ENCODE data around the gene CNOT8.
"Not testable (repeated sequence)": the region's sequence is repeated elsewhere in the genome, so short reads cannot be mapped to it uniquely, and the experiment has no call there.

CNOT8 gene

GRCh38 chr5:154824070-154824469 is 34.4 kb upstream of the CNOT8 start:
- H3K4me1 Mint-ChIP-seq (ENCODE audit: low read depth) = peaks cover 19% of the 10 kb centered on the region

GRCh38 chr5:154829181-154829588 is 29.2 kb upstream of the CNOT8 start:
- peaks cover 37% of the 10 kb centered on the region for H3K4me1 Mint-ChIP-seq (ENCODE audit: low read depth)
- H3K9me3 Mint-ChIP-seq (ENCODE audit: low read depth) = no peaks in the 10 kb centered on the region
- H3K36me3 Mint-ChIP-seq = peaks cover 2% of the 10 kb centered on the region
- peak overlapping the region; percentile 77 for H3K27ac Mint-ChIP-seq
- H3K4me3 Mint-ChIP-seq = peak overlapping the region; percentile 59
- no peaks in the 10 kb centered on the region for H3K27me3 Mint-ChIP-seq

More at GRCh38 chr5:154824070-154824469, 34.4 kb upstream of the CNOT8 start:
- Mint-ChIP-seq H3K4me3 (no peak overlapping the region), H3K9me3 (ENCODE audit: low read depth) (no peaks in the 10 kb centered on the region), H3K27me3 (no peaks in the 10 kb centered on the region), H3K36me3 (peaks cover 6% of the 10 kb centered on the region), H3K27ac (no peak overlapping the region)

DNA sequence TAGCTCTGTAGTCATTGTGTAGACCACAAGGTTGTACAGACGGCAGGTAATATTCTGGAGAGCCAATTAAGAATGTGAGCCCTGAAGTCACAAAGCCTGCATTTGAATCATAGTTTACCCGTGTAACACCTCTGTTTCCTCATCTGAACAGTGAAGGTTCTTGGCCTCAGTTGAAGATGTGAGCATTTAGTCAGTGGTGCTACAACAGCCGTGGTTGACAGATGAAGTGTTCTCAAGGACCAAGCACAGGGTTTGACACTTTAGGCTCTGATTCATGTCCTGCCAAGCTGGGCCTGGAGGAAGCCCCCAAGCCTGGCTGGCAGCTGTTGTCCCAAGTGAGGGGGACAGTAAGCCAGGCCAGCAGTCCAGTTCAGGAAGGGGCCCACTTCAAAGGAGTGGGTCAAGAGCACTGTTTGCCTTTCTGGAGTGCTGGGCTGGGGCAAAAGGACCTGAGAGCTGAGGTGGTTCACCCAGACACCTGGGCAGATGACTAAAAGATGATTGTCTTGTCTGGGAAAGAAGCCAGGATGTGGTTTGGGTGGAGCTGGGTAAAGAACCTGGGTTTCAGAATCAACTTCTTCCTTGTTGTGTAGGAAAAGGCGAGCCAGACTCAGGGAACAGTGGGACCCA is 28.7 kb upstream of the CNOT8 start:
- H3K4me1 Mint-ChIP-seq (ENCODE audit: low read depth) = peaks cover 41% of the 10 kb centered on the region
- peaks cover 2% of the 10 kb centered on the region for H3K36me3 Mint-ChIP-seq

GRCh38 chr5:154830219-154830595 is 28.2 kb upstream of the CNOT8 start:
- peaks cover 41% of the 10 kb centered on the region for H3K4me1 Mint-ChIP-seq (ENCODE audit: low read depth)
- H3K27me3 Mint-ChIP-seq = no peaks in the 10 kb centered on the region
- H3K27ac Mint-ChIP-seq = peak overlapping the region; percentile 77
- H3K36me3 Mint-ChIP-seq = peaks cover 2% of the 10 kb centered on the region
- no peaks in the 10 kb centered on the region for H3K9me3 Mint-ChIP-seq (ENCODE audit: low read depth)
- H3K4me3 Mint-ChIP-seq = peak overlapping the region; percentile 59

More for the DNA sequence above, 28.7 kb upstream of the CNOT8 start:
- H3K27me3 Mint-ChIP-seq = no peaks in the 10 kb centered on the region
- H3K27ac Mint-ChIP-seq = peak overlapping the region; percentile 77
- H3K9me3 Mint-ChIP-seq (ENCODE audit: low read depth) = no peaks in the 10 kb centered on the region
- peak overlapping the region; percentile 59 for H3K4me3 Mint-ChIP-seq

DNA sequence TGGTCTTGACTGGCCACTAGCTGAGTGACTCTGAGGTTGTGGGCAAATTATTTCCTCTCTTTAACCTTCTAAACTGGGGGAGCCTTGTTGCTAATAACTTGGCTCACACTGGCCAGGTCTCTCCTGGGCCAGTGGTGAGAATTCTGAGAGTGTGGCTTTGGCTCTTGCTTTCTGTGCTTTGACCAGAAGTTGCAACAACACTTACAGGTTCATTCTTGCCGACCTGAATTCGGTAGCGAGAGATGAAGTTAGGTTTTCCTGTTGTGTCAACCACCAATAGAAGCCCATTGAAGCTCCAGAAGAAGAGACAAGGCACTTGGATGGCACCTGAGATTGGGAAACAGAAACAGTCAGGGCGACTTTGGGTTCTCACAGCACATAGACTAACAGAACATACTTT is 27.8 kb upstream of the CNOT8 start:
- Mint-ChIP-seq H3K4me1 (ENCODE audit: low read depth) (peaks cover 41% of the 10 kb centered on the region), H3K9me3 (ENCODE audit: low read depth) (no peaks in the 10 kb centered on the region), H3K36me3 (peaks cover 2% of the 10 kb centered on the region), H3K27me3 (no peaks in the 10 kb centered on the region), H3K27ac (peak overlapping the region; percentile 77), H3K4me3 (no peak overlapping the region)

DNA sequence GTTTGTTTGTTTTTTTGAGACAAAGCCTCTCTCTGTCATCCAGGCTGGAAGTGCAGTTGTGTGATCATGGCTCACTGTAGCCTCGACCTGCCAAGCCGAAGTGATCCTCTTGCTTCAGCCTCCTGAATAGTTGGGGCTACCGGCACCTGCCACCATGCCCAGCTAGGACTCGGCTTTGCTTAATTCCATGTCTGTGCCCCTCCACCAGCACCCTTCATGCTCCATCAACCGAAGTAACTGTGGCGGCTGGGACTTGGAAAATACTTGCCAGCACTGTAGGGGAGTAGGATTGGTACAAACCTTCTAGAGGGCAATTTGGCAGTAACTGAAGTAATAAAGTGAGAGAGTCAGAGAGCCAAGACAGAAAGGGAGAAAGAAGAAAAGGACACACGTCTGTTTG is 27.0 kb upstream of the CNOT8 start:
- H3K27ac Mint-ChIP-seq = peak overlapping the region; percentile 5
- no peak overlapping the region for H3K4me3 Mint-ChIP-seq
- no peaks in the 10 kb centered on the region for H3K9me3 Mint-ChIP-seq (ENCODE audit: low read depth)
- peaks cover 2% of the 10 kb centered on the region for H3K36me3 Mint-ChIP-seq
- no peaks in the 10 kb centered on the region for H3K27me3 Mint-ChIP-seq
- peaks cover 39% of the 10 kb centered on the region for H3K4me1 Mint-ChIP-seq (ENCODE audit: low read depth)

GRCh38 chr5:154832804-154833203 is 25.6 kb upstream of the CNOT8 start:
- peaks cover 35% of the 10 kb centered on the region for H3K4me1 Mint-ChIP-seq (ENCODE audit: low read depth)
- H3K27ac Mint-ChIP-seq; H3K9me3 Mint-ChIP-seq (ENCODE audit: low read depth); H3K27me3 Mint-ChIP-seq; H3K4me3 Mint-ChIP-seq; H3K36me3 Mint-ChIP-seq: not testable (repeated sequence)

- Mint-ChIP-seq H3K27ac (no peak overlapping the region), H3K4me1 (ENCODE audit: low read depth) (peaks cover 23% of the 10 kb centered on the region), H3K9me3 (ENCODE audit: low read depth) (no peaks in the 10 kb centered on the region), H3K36me3 (peaks cover 2% of the 10 kb centered on the region), H3K4me3 (no peak overlapping the region), H3K27me3 (no peaks in the 10 kb centered on the region)
These were observed 24.4 kb upstream of the CNOT8 start for GRCh38 chr5:154834053-154834452.

DNA sequence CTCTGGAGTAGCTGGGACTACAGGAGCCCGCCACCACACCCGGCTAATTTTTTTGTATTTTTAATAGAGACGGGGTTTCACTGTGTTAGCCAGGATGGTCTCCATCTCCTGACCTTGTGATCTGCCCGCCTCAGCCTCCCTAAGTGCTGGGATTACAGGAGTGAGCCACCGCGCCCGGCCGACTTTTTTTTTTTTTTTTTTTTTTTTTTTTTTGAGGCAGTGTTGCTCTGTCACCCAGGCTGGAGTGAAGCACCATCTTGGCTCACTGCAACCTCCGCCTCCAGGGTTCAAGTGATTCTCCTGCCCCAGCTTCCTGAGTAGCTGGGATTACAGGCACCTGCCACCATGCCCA is 22.8 kb upstream of the CNOT8 start:
- H3K4me3 Mint-ChIP-seq; H3K36me3 Mint-ChIP-seq; H3K4me1 Mint-ChIP-seq (ENCODE audit: low read depth); H3K27ac Mint-ChIP-seq; H3K9me3 Mint-ChIP-seq (ENCODE audit: low read depth); H3K27me3 Mint-ChIP-seq: not testable (repeated sequence)

- Mint-ChIP-seq H3K27me3 (no peaks in the 10 kb centered on the region), H3K4me3 (no peak overlapping the region), H3K36me3 (no peaks in the 10 kb centered on the region), H3K27ac (no peak overlapping the region), H3K4me1 (ENCODE audit: low read depth) (peaks cover 6% of the 10 kb centered on the region), H3K9me3 (ENCODE audit: low read depth) (no peaks in the 10 kb centered on the region)
These were observed 22.2 kb upstream of the CNOT8 start for GRCh38 chr5:154836225-154836624.

GRCh38 chr5:154837009-154837901 is 21.2 kb upstream of the CNOT8 start:
- no peaks in the 10 kb centered on the region for H3K36me3 Mint-ChIP-seq
- no peak overlapping the region for H3K27ac Mint-ChIP-seq
- H3K27me3 Mint-ChIP-seq = no peaks in the 10 kb centered on the region
- H3K4me1 Mint-ChIP-seq (ENCODE audit: low read depth) = peaks cover 6% of the 10 kb centered on the region
- no peaks in the 10 kb centered on the region for H3K9me3 Mint-ChIP-seq (ENCODE audit: low read depth)
- no peak overlapping the region for H3K4me3 Mint-ChIP-seq

GRCh38 chr5:154840435-154841272 is 17.8 kb upstream of the CNOT8 start:
- no peaks in the 10 kb centered on the region for H3K9me3 Mint-ChIP-seq (ENCODE audit: low read depth)
- H3K27ac Mint-ChIP-seq = no peak overlapping the region
- H3K27me3 Mint-ChIP-seq = no peaks in the 10 kb centered on the region
- H3K4me3 Mint-ChIP-seq = no peak overlapping the region
- no peaks in the 10 kb centered on the region for H3K36me3 Mint-ChIP-seq
- H3K4me1 Mint-ChIP-seq (ENCODE audit: low read depth) = no peaks in the 10 kb centered on the region

DNA sequence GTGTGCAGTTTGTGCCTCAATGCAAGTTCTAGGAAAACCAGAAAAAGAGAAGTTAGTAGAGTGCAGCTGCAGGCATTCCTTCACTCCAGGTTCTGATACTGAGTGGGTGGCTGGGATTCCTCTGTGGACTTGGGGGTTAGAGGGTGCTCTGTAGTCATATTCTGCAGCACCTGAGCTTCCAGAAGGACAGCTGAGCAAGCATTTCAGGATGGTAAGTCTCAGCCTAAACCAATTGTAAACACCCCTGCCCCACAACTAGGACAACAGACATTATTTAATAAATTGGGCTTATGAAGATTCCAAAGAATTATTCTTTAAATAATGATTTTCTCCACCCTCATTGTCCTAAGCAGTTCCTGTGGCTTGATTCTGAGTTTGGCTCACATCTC is 17.2 kb upstream of the CNOT8 start:
- Mint-ChIP-seq H3K4me1 (ENCODE audit: low read depth) (no peaks in the 10 kb centered on the region), H3K9me3 (ENCODE audit: low read depth) (no peaks in the 10 kb centered on the region), H3K4me3 (no peak overlapping the region), H3K27me3 (no peaks in the 10 kb centered on the region), H3K27ac (no peak overlapping the region), H3K36me3 (peaks cover 2% of the 10 kb centered on the region)

- no peak overlapping the region for H3K4me3 Mint-ChIP-seq
- H3K9me3 Mint-ChIP-seq (ENCODE audit: low read depth) = no peaks in the 10 kb centered on the region
- H3K36me3 Mint-ChIP-seq = peaks cover 3% of the 10 kb centered on the region
- H3K27ac Mint-ChIP-seq = no peak overlapping the region
- H3K27me3 Mint-ChIP-seq = no peaks in the 10 kb centered on the region
- no peaks in the 10 kb centered on the region for H3K4me1 Mint-ChIP-seq (ENCODE audit: low read depth)
These were observed 15.5 kb upstream of the CNOT8 start for GRCh38 chr5:154842689-154843530.

All from activated naive CD8-positive, alpha-beta T cell (primary cell).